H1 (cell line): ENCODE measurements around the gene RAP2B. TPM values are rescaled to one million over a fixed set of nuclear protein-coding genes. Genes with fewer than 3 reads are reported as not detected.

Experiments
- ATF3 ChIP-seq: IDR thresholded peaks from 2 replicates; pipeline ENCODE4 v1.6.1; 2011; ENCODE audit warnings: low read depth, mild to moderate bottlenecking, low read length; ENCODE audit not compliant: insufficient read depth
- CBX5 ChIP-seq: fragments of 300-800, 300-1000 bp; sonication (generic); IDR thresholded peaks from 2 replicates; pipeline ENCODE4 v1.7.1; 2016; ENCODE audit warnings: antibody characterized with exemption, low read length, low read depth
- CBX8 ChIP-seq: fragments of 300-800, 300-1000 bp; sonication (generic); IDR thresholded peaks from 2 replicates; pipeline ENCODE4 v1.7.1; 2016; ENCODE audit warnings: low read depth, low read length, borderline replicate concordance
- CHD7 ChIP-seq: fragments of 300-600 bp; sonication (generic); IDR thresholded peaks from 2 replicates; pipeline ENCODE4 v1.7.1; 2012; ENCODE audit warnings: low read length, moderate library complexity, mild to moderate bottlenecking, inconsistent platforms; ENCODE audit not compliant: insufficient replicate concordance
- CREB1 ChIP-seq: IDR thresholded peaks from 2 replicates; pipeline ENCODE4 v1.6.1; 2012; ENCODE audit warnings: inconsistent platforms
- JUND ChIP-seq: IDR thresholded peaks from 2 replicates; pipeline ENCODE4 v1.6.1; 2011; ENCODE audit warnings: mild to moderate bottlenecking, improper control_type of control experiment, low read length
- MAFK ChIP-seq: IDR thresholded peaks from 2 replicates; pipeline ENCODE4 v1.6.1; 2012; ENCODE audit warnings: low read depth, mild to moderate bottlenecking, improper control_type of control experiment, low read length
- POU5F1 ChIP-seq: IDR thresholded peaks from 2 replicates; pipeline ENCODE4 v1.6.1; 2011; ENCODE audit warnings: low read depth, mild to moderate bottlenecking, low read length, moderate library complexity
- SIX5 ChIP-seq: IDR thresholded peaks from 2 replicates; pipeline ENCODE4 v1.6.1; 2011; ENCODE audit warnings: mild to moderate bottlenecking, low read depth, low read length
- TAF7 ChIP-seq: optimal IDR thresholded peaks from 2 replicates; pipeline ENCODE3; 2011; ENCODE audit warnings: low read depth, mild to moderate bottlenecking, inconsistent platforms, low read length, moderate library complexity, borderline replicate concordance
- TEAD4 ChIP-seq: IDR thresholded peaks from 2 replicates; pipeline ENCODE4 v1.6.1; 2012; ENCODE audit warnings: low read depth, low read length, inconsistent platforms, mixed read lengths
- polyA plus RNA-seq, 7 experiments: library from polyadenylated mRNA; depleted of rRNA in 3 of 7; stranded (reverse) in 5 of 7; unstranded in 2 of 7; fragments of >200 nt in 5 of 7; fragments of 200-250 nt in 2 of 7; gene quantifications; 1 replicate in 5 of 7; 2 replicates in 1 of 7; 4 replicates in 1 of 7; pipeline versions ENCODE4 v1.2.1 to v1.2.3, GENCODE V29; 2011 to 2013; ENCODE audit warnings: missing spikeins in 2 of 7, mixed read lengths in 2 of 7
- total RNA-seq: library from RNA; stranded (reverse); fragmentation: NEBNext Ultra II Directional; extraction: Animal tissue kit (Norgen Biotek cat#: 25700); gene quantifications from 2 replicates; pipeline ENCODE4 v1.2.1, GENCODE V29; 2021

The RAP2B gene
- total and polyA plus RNA-seq, 2 of the 8 experiments (the other 6 are each of a cell fraction or from before 2014, with no cell fraction given), result 7.5 to 20.3 TPM

GRCh38 chr3:153166796-153167195, 4.8 kb downstream of the RAP2B start (continued):
- TF ChIP-seq CHD7, result no peak
- TF ChIP-seq ATF3, result no peak
- TF ChIP-seq CREB1, result no peak
- no peak for TF ChIP-seq SIX5
- no peak for TF ChIP-seq MAFK
- TF ChIP-seq POU5F1, result no peak
- no peak for TF ChIP-seq TEAD4
- TF ChIP-seq CBX8, result no peak
- TF ChIP-seq CBX5, result no peak
- no peak for TF ChIP-seq JUND
- TF ChIP-seq TAF7, result no peak
